HG03064 (cell line): ENCODE results near the gene SPDYE3.
"Not testable (repeated sequence)": the region's sequence is repeated elsewhere in the genome, so short reads cannot be mapped to it uniquely, and the experiment has no call there.

Source experiments
- ATAC-seq: cut with Tn5 transposase; IDR thresholded peaks from one replicate; pipeline ENCODE4 v1.9.1; 2021; ENCODE audit warnings: low read depth; ENCODE audit not compliant: unreplicated experiment

SPDYE3 gene

DNA sequence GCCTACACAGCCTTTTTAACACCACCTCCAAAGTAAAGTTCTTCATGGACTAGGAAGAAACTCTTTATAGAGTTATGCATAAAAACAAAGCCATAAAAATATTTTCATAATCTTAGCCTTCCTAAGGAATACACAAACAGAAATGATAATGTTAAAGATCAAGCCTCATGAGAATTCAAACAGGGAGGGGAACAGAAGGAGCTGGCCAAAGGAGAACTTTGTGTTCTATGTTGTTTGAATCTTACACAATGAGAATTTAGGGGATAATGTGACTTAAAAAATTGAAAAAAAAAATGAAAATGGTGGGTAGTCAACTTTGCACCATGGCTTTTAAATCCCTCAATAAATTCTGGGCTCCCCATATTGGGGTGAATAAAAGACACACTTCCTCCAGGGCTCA, 41.3 kb downstream of the SPDYE3 start:
- ATAC-seq: no peak

DNA sequence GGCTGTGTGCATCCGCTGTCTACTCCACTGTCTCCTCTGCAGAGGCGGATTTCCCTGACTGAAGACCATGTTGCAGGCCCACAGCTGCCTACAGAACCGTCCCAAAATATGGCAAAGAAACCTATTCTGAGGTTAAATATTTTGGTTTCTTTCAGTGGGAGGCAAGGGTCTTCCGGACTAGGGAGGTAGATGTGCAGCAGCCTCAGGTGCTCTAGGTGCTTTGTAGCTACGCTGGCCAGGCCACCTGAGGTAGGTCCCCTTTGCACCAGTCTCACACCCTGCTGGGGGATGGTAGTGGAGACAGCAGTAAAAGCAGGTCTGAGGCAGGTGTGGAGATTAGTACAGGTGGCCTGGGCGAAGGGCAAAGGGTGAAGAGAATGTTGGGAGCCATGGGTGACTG, 42.3 kb downstream of the SPDYE3 start:
- no peak for ATAC-seq

DNA sequence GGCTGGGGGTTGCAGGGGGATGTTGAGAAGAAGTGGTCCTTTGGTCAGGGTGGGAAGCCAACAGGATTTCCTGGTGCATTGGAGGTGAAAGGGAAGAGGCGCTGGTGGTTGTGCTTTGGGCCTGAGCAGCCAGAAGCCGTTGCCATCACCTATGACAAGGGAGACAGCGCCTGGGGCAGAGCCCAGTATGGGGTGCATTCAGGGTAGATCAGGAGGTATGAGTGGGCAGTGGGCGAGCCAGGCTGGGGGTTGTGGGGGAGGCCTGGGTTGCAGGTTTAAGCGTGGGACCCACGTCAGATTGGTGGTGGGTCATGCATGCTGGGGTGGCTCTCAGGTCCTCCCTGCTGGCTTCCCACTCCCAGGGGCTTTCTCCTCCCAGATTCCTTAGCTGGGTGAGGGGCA, 44.2 kb downstream of the SPDYE3 start:
- ATAC-seq: no peak

- ATAC-seq: not testable (repeated sequence)
Observed at GRCh38 chr7:100352230-100352781, 44.8 kb downstream of the SPDYE3 start.

DNA sequence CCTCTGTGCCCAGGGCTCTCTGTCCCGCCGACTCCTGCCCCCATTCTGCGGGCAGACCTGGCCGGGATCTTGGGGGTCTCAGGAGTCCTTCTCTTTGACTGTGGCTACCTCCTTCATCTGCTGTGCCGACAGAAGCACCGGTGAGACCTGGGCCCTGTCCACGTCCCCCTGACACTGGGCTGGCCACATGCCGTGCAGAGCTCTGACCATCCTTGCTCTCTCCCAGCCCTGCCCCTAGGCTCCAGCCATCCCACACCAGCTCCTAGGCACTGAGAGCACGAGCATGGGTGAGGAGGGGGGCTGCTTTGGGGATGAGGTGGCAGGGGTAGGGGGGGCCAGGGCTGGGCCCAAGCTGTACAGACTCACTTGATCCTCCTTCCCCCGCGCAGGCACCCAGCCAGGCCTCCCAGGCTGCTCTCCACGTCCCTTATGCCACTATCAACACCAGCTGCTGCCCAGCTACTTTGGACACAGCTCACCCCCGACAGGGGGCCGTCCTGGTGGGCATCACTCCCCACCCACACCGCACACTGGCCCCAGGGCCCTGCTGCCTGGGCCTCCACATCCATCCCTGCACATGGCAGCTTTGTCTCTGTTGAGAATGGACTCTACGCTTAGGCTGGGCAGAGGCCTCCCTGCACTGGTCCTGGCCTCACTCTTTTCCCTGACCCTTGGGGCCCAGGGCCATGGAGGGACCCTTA, 45.6 kb downstream of the SPDYE3 start:
- ATAC-seq: no peak

DNA sequence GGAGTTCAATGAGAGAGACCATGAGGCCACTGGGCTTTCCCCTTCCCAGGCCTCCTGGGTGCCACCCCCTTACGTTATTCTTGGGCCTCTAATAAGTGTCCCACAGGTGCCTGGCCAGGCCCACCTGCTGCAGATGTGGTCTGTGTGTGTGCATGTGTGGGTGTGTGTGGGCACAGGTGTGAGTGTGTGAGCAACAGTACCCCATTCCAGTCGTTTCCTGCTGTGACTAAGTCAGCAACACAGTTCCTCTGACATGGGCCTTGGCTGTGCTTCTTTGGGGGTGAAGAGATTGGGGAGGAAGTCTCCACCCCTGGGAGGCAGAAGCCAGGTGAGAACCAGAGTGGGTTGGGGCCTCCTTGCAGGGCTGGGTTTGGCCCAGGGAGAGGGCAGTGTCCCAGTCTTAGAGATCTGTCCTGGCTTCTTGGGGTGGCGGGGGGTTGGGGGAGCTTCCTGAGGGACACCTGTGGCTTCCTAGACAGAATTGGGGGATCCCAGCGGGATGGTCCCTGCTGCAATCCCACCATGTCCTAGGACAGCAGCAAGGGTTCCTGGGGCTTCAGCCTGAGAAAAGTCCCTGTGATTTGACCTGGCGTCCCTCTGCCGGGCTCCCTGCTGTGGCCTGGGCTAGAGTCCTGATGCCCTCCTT, 46.3 kb downstream of the SPDYE3 start:
- no peak for ATAC-seq

DNA sequence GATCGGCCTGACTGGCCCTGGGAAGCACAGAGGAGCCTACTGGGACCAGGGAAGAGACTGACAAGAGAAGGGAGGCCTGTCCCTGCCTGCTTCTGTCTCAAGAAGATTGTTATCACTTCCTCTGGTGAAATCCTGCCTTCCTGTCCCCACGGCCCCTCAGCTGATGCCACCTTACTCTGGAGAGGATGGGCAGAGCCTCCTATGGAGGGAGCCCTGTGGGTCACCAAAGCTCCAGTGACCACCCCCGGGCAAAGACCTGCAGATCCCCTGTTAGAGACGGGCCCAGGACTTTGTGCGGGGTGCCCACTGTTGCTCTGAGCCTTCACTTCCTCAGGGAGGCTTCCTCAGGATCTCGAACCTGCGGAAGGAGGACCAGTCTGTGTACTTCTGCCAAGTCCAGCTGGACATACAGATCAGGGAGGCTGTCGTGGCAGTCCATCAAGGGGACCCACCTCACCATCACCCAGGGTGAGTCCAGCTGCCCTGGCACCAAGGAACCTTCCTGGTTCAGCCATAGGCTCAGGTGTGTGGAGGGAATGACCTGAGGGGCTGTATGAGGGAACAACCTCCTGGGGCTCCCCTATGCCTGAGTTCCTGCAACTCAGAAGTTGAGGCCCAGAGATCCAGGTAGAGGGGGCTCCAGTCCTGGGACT, 49.0 kb downstream of the SPDYE3 start:
- no peak for ATAC-seq

DNA sequence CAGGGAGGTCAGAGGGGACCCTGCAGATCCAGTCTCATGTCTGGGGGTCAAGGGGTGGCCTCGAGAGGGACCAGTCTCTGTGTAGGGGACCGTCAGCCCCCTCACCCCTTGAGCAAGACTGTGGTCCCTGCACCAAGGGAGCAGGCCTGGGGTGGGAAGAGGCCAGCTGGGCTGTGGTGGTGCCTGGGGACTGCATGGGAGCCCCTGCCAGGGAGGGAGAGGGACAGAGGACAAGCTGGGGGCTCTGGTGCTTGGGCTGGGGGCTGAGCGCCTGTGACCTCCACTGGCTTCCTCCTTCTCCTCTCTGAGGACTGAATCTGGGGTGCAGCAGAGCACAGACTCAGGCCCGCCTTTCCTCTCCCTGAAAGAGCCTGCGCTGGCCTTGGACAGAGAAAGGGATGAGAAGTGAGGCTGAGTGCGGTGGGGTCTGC, 49.6 kb downstream of the SPDYE3 start:
- ATAC-seq: no peak

DNA sequence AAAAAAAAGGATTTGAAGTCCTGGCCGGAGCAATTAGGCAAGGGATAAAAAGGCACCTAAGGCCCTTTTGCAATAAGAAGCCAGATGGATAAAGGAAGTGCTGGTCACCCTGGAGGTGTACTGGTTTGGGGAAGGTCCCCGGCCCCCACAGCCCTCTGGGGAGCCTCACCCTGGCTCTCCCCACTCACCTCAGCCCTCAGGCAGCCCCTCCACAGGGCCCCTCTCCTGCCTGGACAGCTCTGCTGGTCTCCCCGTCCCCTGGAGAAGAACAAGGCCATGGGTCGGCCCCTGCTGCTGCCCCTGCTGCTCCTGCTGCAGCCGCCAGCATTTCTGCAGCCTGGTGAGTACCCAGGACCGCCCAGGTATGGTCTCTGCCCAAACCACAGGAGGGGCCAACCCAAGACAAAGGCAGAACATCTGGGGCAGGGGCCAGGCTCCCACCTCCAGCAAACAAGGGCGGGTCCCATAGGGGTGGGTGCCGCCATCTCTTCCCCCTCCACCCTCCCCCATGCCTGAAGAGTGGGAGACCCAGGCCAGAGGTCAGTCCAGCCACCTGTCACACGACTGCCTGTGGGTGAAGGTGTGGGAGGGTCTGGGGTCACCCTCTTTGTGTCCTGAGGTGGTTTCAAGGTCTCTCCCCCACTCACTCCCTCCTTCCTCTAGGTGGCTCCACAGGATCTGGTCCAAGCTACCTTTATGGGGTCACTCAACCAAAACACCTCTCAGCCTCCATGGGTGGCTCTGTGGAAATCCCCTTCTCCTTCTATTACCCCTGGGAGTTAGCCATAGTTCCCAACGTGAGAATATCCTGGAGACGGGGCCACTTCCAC, 50.7 kb downstream of the SPDYE3 start, which contains the start of gene PILRB:
Gene PILRB, plus strand, starts transcription at position 91 of the 830 bp plus-strand sequence. Its CDS starts 186 bp downstream, at position 277.
- no peak for ATAC-seq

DNA sequence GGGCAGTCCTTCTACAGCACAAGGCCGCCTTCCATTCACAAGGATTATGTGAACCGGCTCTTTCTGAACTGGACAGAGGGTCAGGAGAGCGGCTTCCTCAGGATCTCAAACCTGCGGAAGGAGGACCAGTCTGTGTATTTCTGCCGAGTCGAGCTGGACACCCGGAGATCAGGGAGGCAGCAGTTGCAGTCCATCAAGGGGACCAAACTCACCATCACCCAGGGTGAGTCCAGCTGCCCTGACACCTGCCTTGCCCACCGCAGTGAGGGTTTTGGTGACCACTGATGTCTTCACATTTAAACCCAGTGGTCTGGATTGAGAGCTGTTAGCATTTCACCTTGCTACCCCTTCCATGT, 51.3 kb downstream of the SPDYE3 start:
- ATAC-seq: no peak

DNA sequence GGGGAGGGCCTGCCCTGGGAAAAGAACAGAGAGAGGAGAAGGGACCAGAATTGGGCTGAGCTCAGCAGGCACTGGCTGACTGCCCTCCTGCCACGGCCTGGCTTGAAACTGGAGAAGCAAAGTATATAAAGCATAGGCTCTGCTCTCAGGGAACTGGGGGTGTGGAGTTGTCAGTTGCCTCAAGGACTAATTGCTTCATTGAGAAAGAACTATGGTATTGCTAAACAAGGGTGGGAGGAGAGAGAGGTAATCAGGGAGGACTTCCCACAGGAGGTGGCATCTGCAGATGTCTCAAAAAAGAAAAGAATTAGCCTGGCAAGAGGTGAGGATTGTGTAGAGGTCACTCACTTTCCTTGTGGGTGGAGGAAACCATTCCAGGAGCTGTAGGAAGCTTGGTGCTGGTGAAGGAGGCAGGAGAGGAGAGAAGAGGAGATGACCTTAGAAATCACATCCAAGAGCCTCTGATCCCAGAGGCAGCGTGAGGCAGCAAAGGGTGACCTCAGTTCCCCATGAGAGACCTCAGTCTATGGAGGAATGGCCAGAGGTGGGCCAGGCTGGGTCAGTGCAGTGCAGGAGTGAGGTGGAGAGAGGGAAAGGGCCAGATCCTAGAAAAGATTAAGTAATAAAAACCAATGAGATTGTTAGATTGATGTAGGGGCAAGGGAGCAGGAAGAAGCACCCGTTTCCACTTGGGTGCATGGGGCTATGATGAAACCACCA, 52.8 kb downstream of the SPDYE3 start:
- ATAC-seq: no peak

DNA sequence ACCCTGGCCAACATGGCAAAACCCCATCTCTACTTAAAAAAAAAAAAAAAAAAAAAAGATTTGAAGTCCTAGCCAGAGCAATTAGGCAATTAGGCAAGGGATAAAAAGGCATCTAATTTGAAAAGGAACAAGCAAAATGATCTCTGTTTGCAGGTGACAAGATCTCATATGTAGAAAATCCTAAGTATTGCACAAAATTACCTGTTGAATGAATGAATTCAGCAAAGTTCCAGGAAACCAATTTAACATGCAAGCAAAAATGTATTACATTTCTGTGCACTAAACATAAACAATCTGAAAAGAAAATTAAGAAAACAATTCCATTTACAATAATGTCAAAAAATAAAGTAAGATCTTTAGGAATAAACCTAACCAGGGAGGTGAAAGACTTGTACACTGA, 55.6 kb downstream of the SPDYE3 start:
- no peak for ATAC-seq

GRCh38 chr7:100363797-100364196, 56.3 kb downstream of the SPDYE3 start:
- ATAC-seq: not testable (repeated sequence)

DNA sequence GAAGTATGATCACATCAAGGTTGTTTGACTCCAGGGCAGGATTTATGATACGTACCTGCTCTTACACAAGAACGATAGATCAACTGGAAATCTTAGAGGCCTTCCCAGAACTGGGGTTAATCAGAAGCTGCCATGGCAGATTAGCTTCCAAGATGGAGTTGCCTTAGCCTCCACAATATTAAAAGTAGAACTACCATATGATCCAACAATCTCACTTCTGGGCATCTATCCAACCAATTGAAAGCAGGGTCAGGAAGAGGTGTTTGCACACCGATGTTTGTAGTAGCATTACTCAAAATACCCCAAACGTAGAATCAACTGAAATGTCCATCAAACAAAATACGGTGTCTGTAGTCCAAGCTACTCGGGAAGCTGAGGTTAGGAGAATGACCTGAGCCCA, 57.0 kb downstream of the SPDYE3 start:
- no peak for ATAC-seq

- ATAC-seq: not testable (repeated sequence)
Observed at GRCh38 chr7:100365998-100366367, 58.5 kb downstream of the SPDYE3 start.

- no peak for ATAC-seq
Observed at GRCh38 chr7:100366411-100367250, 59.1 kb downstream of the SPDYE3 start.

GRCh38 chr7:100367251-100367620, 59.7 kb downstream of the SPDYE3 start:
- ATAC-seq: no peak

DNA sequence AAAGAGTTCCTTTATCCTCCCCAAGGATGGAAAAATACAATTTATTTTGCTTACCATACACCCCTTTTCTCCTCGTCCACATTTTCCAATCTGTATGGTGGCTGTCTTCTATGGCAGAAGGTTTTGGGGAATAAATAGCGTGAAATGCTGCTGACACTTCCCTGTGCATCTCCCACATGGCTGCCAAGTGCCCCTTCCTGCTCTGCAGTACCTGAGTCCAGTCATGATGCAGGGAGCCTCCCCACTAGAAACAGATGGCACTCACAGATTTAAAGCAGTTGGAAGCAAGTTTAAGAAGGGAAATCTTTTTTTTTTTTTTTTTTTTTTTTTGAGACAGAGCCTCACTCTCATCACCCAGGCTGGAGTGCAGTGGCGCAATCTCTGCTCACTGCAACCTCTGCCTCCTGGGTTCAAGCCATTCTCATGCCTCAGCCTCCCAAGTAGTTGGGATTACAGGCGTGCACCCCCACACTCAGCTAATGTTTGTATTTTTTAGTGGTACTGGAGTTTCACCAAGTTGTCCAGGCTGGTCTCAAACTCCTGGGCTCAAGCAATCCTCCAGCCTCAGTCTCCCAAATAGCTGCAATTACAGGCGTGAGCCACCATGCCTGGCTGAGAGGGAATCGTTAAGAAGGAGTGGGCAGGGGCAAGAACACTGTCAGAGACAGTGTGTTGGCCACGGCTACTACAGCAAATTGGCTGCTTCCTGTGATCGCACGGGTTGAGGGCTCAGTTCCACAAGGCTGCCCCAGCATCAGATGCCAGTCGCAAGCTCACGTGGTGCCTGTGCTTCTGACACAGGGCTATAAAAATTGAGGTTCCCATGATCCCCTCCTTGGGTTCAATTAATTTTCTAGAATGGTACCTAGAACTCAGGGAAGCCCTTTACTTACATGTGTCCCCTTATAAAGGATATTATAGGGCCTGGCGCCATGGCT, 60.4 kb downstream of the SPDYE3 start:
- ATAC-seq: no peak
